HG02798 (cell line): Measurements from ENCODE around the gene FAM83C.

Experiments
- ATAC-seq: cut with Tn5 transposase; IDR thresholded peaks from one replicate; pipeline ENCODE4 v1.9.1; 2021; ENCODE audit warnings: mild to moderate bottlenecking; ENCODE audit not compliant: unreplicated experiment, poor library complexity

Gene FAM83C

GRCh38 chr20:35301426-35301825 is 9.2 kb upstream of the FAM83C start:
- ATAC-seq, result no peak

GRCh38 chr20:35300469-35301262 is 8.4 kb upstream of the FAM83C start:
- ATAC-seq, result no peak

DNA sequence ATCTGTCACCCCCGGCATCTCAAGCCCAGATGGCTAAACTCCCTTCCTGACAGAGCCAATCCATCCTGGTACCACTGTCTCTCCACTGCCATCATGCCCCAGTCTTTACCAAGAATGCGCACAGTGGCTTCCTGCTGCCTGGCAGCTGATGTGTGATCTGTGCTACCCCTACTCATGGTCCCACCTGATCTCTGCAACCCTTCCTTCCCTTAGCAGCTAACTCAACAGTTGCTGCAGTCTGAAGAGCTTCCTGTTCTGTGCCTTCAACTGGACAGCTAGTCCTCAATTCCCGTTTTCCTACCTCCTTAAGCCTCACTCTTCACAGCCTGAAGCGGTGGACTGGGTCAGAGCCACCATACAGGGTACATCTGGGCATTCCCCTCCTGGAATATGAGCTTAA is 7.6 kb upstream of the FAM83C start:
- no peak for ATAC-seq

- ATAC-seq, result no peak
Observed at GRCh38 chr20:35298264-35298663, 6.0 kb upstream of the FAM83C start.

DNA sequence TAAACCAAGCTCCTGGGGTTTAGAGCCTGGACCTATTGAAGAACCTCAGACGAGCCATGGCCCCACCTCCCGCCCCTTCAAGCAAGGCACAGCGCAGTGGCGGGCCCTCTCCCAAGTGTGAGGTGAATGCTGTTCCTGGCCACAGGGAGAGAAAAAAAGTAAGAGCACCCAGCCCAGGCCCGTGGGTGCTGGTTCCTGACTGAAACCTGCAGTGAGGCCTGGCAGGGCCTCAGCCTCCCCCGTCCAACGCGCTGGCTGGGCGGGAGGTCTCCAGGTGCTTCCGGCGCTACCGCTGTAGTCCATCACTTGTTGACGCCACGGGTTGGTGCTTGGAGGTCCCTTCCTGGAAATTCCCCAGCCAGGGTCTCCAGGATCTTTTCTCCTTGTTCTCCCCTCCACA is 5.5 kb upstream of the FAM83C start:
- ATAC-seq, result no peak

GRCh38 chr20:35297155-35297554 is 4.9 kb upstream of the FAM83C start:
- no peak for ATAC-seq

DNA sequence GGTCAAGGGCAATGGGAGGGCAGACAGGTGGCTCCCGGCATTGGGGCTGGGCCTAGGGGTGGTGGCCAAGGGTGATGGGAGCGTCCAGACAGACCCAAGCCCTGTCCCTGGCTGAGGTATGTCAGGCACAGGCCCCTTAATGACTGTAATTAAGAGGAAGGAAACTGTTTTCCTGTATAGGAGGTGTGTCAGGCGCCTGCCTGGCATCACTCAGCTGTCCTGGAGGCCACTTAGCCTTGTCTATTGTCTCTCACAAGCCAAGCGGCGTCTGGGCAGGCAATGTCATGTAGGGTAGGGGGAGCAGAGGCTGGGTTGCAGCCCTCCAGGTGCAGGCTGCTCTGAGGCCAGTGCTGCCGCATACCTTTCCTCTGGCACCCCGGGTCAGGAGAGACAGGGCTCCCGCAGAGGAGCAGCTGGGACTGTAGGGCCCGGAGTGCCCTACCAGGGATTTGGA is 3.9 kb upstream of the FAM83C start:
- ATAC-seq, result no peak

DNA sequence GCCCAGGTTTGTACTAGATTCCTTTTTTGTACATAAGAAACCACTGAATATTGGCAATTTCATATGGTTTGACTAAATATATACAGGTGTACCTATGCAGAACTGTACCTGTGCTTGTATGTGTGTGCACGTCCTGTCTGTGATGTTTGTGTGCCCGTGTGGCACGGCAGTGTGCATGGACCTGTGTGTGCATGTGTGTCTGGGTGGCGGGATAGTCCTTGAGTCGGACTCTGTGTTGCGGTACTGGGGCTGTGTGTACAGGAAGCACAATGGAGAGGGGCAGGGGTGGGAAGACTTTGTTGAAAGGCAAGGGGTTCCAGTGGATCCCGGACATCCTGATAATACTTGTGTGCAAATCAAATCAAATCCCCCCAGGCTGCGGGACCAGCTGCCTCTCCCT is 3.4 kb upstream of the FAM83C start:
- ATAC-seq, result no peak

GRCh38 chr20:35295058-35295457 is 2.8 kb upstream of the FAM83C start:
- ATAC-seq, result no peak

- no peak for ATAC-seq
Observed at GRCh38 chr20:35294293-35294685, 2.1 kb upstream of the FAM83C start.

GRCh38 chr20:35293303-35294292 is 1.4 kb upstream of the FAM83C start:
- no peak for ATAC-seq

- ATAC-seq, result no peak
Observed at GRCh38 chr20:35292504-35293285, 470 bp upstream of the FAM83C start.

DNA sequence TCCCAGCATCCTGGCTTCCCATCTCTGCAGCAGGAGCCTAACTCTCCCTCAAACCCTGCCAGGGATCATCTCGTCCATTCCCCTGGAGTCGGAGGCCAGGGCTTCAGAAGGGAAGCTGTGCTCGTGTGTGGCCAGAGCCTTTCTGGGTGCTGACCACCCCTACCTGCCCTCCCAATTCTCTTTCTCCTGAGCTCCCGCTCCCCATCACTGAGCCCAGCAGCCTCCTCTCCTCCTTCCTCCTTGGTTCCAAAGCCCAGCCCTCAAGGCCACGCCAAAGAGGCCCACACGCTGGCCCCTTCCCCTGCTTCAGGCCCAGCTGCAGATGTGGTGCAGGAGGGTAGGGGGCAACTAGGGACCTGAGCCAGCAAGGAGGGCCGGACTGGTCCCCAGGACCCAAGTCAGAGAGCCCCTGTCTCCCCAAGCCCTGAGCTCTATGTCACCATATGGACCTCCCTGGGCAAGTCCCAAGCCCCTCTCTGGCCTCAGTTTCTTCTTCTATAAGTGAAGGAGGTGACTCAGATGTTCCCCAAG is 1.3 kb downstream of the FAM83C start:
- no peak for ATAC-seq

- no peak for ATAC-seq
Observed at GRCh38 chr20:35290186-35290886, 1.9 kb downstream of the FAM83C start.

GRCh38 chr20:35288325-35289060 is 3.7 kb downstream of the FAM83C start:
- no peak for ATAC-seq

- no peak for ATAC-seq
Observed at GRCh38 chr20:35287509-35288324, 4.5 kb downstream of the FAM83C start.

DNA sequence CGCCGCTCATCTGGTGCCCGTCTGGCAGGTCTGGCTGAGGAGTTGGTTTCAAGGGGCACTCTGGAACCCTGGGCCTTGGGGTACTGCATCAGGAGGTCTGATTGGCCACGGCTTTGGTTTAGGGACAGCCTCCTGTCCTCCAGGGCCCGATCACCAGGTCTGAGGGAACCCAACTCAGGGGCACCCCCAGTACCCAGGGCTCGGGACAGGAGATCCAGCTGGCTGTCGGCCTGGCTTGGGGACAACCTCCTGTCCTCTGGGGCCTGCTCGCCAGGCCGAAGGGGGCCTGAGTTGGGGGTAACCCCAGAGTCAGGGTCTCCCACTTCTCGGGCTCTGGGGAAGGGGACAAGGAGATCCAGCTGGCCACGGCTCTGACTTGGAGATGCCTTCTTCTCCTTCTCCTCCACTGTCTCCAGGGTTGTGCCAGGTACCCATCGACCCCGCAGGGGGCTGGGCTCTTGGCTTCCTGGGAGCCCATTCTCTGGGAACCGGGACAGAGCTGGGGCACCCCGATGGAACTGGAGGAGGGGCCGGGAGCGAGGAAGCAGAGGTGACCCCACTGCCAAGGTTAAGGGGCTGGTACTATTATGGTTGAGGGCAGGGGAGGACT is 5.2 kb downstream of the FAM83C start:
- no peak for ATAC-seq
